GM12801 (cell line): ENCODE results near the gene GHRHR.

Experiments used
- CTCF ChIP-seq: IDR thresholded peaks from one replicate; pipeline ENCODE4 v1.5.1; 2011; ENCODE audit warnings: control low read depth; ENCODE audit not compliant: insufficient read length; ENCODE audit errors: extremely low read depth

Gene GHRHR

DNA sequence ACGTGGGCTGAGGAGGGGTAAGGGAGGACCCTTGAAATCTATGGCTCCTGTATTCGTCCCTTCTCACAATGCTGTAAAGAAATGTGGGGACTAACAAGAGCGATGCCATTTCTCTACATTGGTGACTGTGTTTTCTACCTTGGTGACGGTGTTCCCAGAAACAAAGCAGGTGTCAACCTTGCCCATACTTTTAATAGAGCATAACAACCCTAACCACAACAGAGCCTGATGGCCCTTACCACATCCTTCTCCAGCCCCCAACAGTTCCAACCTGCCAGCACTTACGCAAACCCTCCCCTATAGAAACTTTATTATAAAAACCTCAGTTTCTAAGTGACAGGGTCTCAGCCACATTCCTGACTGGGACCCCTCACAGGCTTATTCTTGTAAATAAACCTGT, 60.1 kb downstream of the GHRHR start:
- no peak for TF ChIP-seq CTCF

DNA sequence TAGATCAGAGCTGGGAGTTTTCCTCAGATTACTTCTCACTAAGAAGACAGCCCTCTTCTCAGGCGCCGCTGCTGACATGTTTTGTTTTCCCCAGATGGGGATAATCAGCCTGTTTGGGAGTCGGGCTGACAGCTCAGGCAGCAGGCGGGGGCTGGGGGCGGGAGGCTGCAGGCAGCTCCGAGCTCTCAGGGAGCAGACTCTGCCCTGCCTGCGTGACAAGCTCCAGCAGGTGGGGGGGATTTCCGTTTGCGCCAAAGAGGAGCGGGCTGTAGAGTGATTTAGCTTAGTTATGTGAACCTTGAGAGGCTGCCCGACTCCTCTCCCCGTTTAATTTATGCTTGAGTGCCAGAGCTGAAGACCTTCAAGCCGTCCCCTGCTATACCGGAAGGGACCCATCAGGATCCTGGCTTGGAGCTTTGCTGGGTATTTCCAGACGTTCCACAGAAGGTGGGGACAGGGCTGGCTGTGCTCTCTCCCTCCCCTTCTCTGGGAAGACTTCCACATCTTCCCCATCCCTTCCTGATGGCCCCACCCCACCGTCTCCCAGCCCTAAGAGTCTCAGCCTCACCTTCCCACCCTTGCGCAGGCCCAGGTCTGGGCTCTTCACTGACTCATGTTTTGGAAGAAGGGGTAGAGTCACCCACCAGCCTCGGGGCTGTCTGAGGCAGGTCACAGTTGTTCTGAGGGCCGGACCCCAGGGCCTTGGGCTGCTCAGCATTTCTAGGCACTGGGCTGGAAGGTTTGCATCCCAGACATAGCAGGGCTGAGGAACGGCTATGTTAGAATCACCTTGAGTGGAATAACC, 63.6 kb downstream of the GHRHR start:
- no peak for TF ChIP-seq CTCF

DNA sequence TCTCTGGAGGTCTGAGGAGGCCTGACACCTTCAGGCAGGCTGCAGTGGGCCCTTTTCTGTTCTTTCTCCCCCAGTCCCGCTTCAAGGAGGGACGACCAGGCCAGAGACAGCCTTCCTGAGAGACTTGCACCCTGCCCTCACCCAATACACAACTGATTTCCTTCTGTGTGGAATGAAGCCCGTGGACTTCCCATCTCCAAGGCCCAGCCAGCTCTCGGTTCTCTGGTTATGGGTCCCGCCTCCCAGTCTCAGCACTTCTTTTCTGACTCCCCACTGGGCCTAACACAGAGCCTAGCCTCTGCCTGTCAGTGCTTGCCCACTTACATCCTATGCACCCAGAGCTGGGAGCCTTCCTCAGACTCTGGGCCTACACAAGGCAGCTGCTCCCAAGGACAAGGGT, 64.3 kb downstream of the GHRHR start:
- no peak for TF ChIP-seq CTCF

- TF ChIP-seq CTCF = no peak
These were observed 64.8 kb downstream of the GHRHR start for GRCh38 chr7:31028417-31028992.
